ENCODE data around the gene HS3ST5.

GRCh38 chr6:114216789-114217467 is 125.9 kb downstream of the HS3ST5 start:
- TF ChIP-seq CTCF (IDR thresholded peaks at IDR 0.05 in 2 of 3, conservative IDR thresholded peaks at IDR 0.05 in 1 of 3; ENCODE audit: borderline replicate concordance in 1 of 3, insufficient read depth in 1 of 3, low read depth in 2 of 3, low read length in 2 of 3): no peak
- no peak for TF ChIP-seq SIN3A (IDR thresholded peaks at IDR 0.05; ENCODE audit: low read depth)
- TF ChIP-seq EZH2 (IDR thresholded peaks at IDR 0.05): no peak
- no peak for TF ChIP-seq POLR2A (IDR thresholded peaks at IDR 0.05; ENCODE audit: borderline replicate concordance, extremely low read depth, insufficient read depth, insufficient read length)
- TF ChIP-seq RAD21 (IDR thresholded peaks at IDR 0.05; ENCODE audit: low read depth): no peak

Measured in HCT116 (cell line).